GM12801 (cell line): ENCODE results near the gene SCUBE3.

Experiments
- CTCF ChIP-seq: IDR thresholded peaks from one replicate; pipeline ENCODE4 v1.5.1; 2011; ENCODE audit warnings: control low read depth; ENCODE audit not compliant: insufficient read length; ENCODE audit errors: extremely low read depth

SCUBE3 gene

GRCh38 chr6:35248965-35249364 is 35.2 kb downstream of the SCUBE3 start:
- TF ChIP-seq CTCF: no peak

GRCh38 chr6:35251949-35252348 is 38.2 kb downstream of the SCUBE3 start:
- TF ChIP-seq CTCF: no peak

GRCh38 chr6:35253249-35253648 is 39.5 kb downstream of the SCUBE3 start:
- TF ChIP-seq CTCF: no peak

- no peak for TF ChIP-seq CTCF
These were observed 44.6 kb downstream of the SCUBE3 start for GRCh38 chr6:35258336-35258735.

- TF ChIP-seq CTCF: no peak
These were observed 45.1 kb downstream of the SCUBE3 start for GRCh38 chr6:35258858-35259193.

GRCh38 chr6:35259194-35259947 is 45.6 kb downstream of the SCUBE3 start, which contains the start of gene ZNF76:
TSS of gene ZNF76 (plus strand) at chr6:35259735. CDS start at chr6:35281152, 21,417 bp downstream.
- no peak for TF ChIP-seq CTCF

- no peak for TF ChIP-seq CTCF
These were observed 46.3 kb downstream of the SCUBE3 start for GRCh38 chr6:35259948-35260590.
